Effector memory CD4-positive, alpha-beta T cell (primary cell): Measurements from ENCODE around the gene SGMS1.
"Not testable (repeated sequence)": the region's sequence is repeated elsewhere in the genome, so short reads cannot be mapped to it uniquely, and the experiment has no call there.

Experiments used
- DNase-seq, 3 donors: peaks; one replicate each; pipeline ENCODE4 v3.0.0-alpha.2; 2020
- H3K27ac ChIP-seq: 2 replicates; pipeline ENCODE4 v1.7.0; 2013; ENCODE audit warnings: mild to moderate bottlenecking, low read length, moderate library complexity; ENCODE audit not compliant: insufficient read depth, poor library complexity, severe bottlenecking
- H3K27me3 ChIP-seq: replicated peaks from 2 replicates; pipeline ENCODE4 v1.7.0; 2013; ENCODE audit warnings: mild to moderate bottlenecking, low read length; ENCODE audit not compliant: insufficient read depth, control insufficient read depth, poor library complexity, severe bottlenecking
- H3K36me3 ChIP-seq: 2 replicates; pipeline ENCODE4 v1.7.0; 2013; ENCODE audit warnings: mild to moderate bottlenecking, low read length, moderate library complexity; ENCODE audit not compliant: control insufficient read depth, insufficient read depth
- H3K4me1 ChIP-seq: 2 replicates; pipeline ENCODE4 v1.7.0; 2013; ENCODE audit warnings: low read length, mild to moderate bottlenecking; ENCODE audit not compliant: control insufficient read depth, insufficient read depth, poor library complexity, severe bottlenecking
- H3K4me3 ChIP-seq: 2 replicates; pipeline ENCODE4 v1.7.0; 2013; ENCODE audit warnings: low read length, low read depth, mild to moderate bottlenecking; ENCODE audit not compliant: insufficient read depth, poor library complexity, severe bottlenecking
- H3K9me3 ChIP-seq: 2 replicates; pipeline ENCODE4 v1.7.0; 2013; ENCODE audit warnings: mild to moderate bottlenecking, low read length, moderate library complexity; ENCODE audit not compliant: control insufficient read depth

The SGMS1 gene

GRCh38 chr10:50541921-50542320 is 81.8 kb downstream of the SGMS1 start:
- no peak overlapping the region for H3K27ac ChIP-seq
- no peaks in the 10 kb centered on the region for H3K36me3 ChIP-seq
- H3K9me3 ChIP-seq, result no peaks in the 10 kb centered on the region
- peaks cover 14% of the 10 kb centered on the region for H3K4me1 ChIP-seq
- DNase-seq, result no peak
- H3K27me3 ChIP-seq, result no peaks in the 10 kb centered on the region
- no peak overlapping the region for H3K4me3 ChIP-seq

- Histone ChIP-seq H3K9me3 (no peaks in the 10 kb centered on the region), H3K27ac (no peak overlapping the region), H3K27me3 (no peaks in the 10 kb centered on the region), H3K4me1 (peaks cover 14% of the 10 kb centered on the region), H3K36me3 (no peaks in the 10 kb centered on the region), H3K4me3 (no peak overlapping the region)
- no peak for DNase-seq
Observed at GRCh38 chr10:50541317-50541716, 82.4 kb downstream of the SGMS1 start.

GRCh38 chr10:50540826-50541122 is 83.0 kb downstream of the SGMS1 start:
- H3K4me3 ChIP-seq, result no peak overlapping the region
- H3K27me3 ChIP-seq, result no peaks in the 10 kb centered on the region
- no peaks in the 10 kb centered on the region for H3K9me3 ChIP-seq
- H3K27ac ChIP-seq, result no peak overlapping the region
- no peak for DNase-seq
- no peaks in the 10 kb centered on the region for H3K36me3 ChIP-seq
- H3K4me1 ChIP-seq, result peaks cover 14% of the 10 kb centered on the region

GRCh38 chr10:50540069-50540825 is 83.5 kb downstream of the SGMS1 start:
- H3K4me3 ChIP-seq, result no peak overlapping the region
- no peaks in the 10 kb centered on the region for H3K27me3 ChIP-seq
- no peaks in the 10 kb centered on the region for H3K9me3 ChIP-seq
- H3K4me1 ChIP-seq, result peaks cover 14% of the 10 kb centered on the region
- H3K36me3 ChIP-seq, result no peaks in the 10 kb centered on the region
- no peak overlapping the region for H3K27ac ChIP-seq
- DNase-seq, result no peak

GRCh38 chr10:50538555-50539398 is 85.0 kb downstream of the SGMS1 start:
- Histone ChIP-seq H3K27me3 (no peaks in the 10 kb centered on the region), H3K4me1 (peaks cover 8% of the 10 kb centered on the region), H3K9me3 (no peaks in the 10 kb centered on the region), H3K36me3 (no peaks in the 10 kb centered on the region), H3K27ac (no peak overlapping the region), H3K4me3 (no peak overlapping the region)
- DNase-seq, result no peak

- Histone ChIP-seq H3K27me3 (no peaks in the 10 kb centered on the region), H3K9me3 (no peaks in the 10 kb centered on the region), H3K27ac (no peak overlapping the region), H3K36me3 (no peaks in the 10 kb centered on the region), H3K4me1 (peaks cover 8% of the 10 kb centered on the region), H3K4me3 (no peak overlapping the region)
- no peak for DNase-seq
Observed at GRCh38 chr10:50536617-50537240, 87.0 kb downstream of the SGMS1 start.

GRCh38 chr10:50534748-50535376 is 88.9 kb downstream of the SGMS1 start:
- H3K4me3 ChIP-seq, H3K4me1 ChIP-seq, H3K27me3 ChIP-seq, H3K9me3 ChIP-seq, DNase-seq, H3K27ac ChIP-seq, H3K36me3 ChIP-seq: not testable (repeated sequence)

GRCh38 chr10:50533296-50533695 is 90.5 kb downstream of the SGMS1 start:
- no peak for DNase-seq
- Histone ChIP-seq H3K27ac (no peak overlapping the region), H3K4me1 (no peaks in the 10 kb centered on the region), H3K36me3 (no peaks in the 10 kb centered on the region), H3K9me3 (no peaks in the 10 kb centered on the region), H3K4me3 (no peak overlapping the region), H3K27me3 (no peaks in the 10 kb centered on the region)

GRCh38 chr10:50531388-50532077 is 92.2 kb downstream of the SGMS1 start:
- H3K4me1 ChIP-seq, result no peaks in the 10 kb centered on the region
- H3K4me3 ChIP-seq, result no peak overlapping the region
- H3K36me3 ChIP-seq, result no peaks in the 10 kb centered on the region
- no peak for DNase-seq
- H3K27ac ChIP-seq, result no peak overlapping the region
- no peaks in the 10 kb centered on the region for H3K27me3 ChIP-seq
- no peaks in the 10 kb centered on the region for H3K9me3 ChIP-seq
